Stimulated activated CD8-positive, alpha-beta memory T cell treated with anti-CD3 and anti-CD28 coated beads, Interleukin-4, amount 100 ng/mL, for 1 hour (primary cell): Measurements from ENCODE around the gene MRTFA.

Source experiments
- DNase-seq, 2 donors: peaks; one replicate each; pipeline ENCODE4 v3.0.0-alpha.2; 2020; ENCODE audit warnings: low read depth in 2 of 2, low spot score in 1 of 2

The MRTFA gene

DNA sequence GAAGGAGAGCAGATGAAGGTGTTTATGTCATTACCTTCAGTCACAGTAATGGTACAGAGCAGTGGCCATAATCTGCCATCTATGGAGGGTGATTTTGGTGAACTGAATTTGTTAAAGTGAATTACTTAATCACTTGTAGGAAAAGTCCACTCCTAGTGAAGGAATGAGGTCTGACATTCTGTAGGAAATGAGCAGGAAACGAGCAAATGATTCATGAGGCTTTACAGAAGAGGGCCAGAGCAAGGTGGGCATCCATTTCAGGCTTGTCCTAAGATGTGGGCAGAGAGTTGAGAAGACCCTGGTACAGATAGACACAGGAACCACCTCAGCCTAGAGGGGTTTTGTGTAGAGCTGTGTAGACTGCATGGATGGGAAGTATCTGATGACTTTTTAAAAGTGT is 272.1 kb downstream of the MRTFA start:
- DNase-seq = no peak

DNA sequence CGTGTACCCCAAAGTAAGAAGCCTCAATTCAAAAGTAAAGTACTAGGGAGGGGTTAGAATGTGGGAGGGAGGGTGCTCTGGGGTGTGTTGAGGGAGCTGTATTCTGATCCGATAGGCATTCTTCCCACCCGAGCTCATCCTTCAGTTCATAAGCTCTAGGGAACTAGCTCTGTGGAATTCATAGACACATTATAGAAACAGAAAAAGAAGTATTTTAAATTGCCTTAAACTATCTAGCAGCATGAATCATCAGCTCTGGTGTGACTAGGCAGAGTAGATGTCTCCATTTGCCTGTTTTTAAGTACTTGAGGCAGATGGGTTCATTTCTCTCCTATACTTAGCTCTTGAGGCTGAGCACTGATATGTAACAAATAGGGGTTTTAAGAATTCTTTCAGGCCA is 273.5 kb downstream of the MRTFA start:
- no peak for DNase-seq

DNA sequence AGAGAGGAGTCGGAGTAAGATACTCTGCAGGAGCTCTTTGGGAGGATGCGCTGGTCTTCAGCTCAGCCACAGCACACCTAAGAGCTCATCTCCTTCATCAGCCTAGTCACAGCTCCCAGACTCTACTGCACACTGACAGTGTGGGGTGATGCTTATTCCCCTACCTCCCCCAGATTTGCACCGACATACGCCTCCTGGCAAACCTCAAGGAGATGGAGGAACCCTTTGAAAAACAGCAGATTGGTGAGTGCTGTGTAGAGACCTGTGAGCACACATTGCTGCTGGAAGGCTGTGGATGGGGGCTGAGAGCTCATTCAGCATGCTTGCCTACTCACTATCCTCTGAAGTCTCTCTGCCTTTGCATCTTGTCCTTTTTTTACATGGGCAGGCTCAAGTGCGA is 275.4 kb downstream of the MRTFA start:
- no peak for DNase-seq
